ENCODE results near the gene PCBP2.
"Not testable (repeated sequence)": the region's sequence is repeated elsewhere in the genome, so short reads cannot be mapped to it uniquely, and the experiment has no call there.

PCBP2 gene

DNA sequence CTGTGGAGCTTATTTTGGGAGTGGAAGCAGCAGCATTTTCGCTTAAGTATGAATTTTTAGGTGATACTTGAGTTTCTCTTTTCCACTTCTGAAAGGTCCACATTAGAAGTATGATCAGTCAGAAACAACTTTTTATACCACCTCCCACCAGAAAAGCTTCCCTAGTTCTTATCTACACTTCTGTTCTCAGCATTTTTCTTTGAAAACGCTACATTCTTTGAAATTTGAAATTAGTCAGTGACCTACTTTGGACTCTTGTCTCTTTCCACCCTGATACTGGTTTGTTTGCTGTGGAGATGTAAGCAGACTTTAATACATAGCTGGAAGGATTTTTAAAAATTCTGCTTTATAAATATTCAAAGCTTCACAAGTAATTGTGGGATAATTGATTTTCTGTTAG is 22.2 kb downstream of the PCBP2 start:
- no peak for DNase-seq

DNA sequence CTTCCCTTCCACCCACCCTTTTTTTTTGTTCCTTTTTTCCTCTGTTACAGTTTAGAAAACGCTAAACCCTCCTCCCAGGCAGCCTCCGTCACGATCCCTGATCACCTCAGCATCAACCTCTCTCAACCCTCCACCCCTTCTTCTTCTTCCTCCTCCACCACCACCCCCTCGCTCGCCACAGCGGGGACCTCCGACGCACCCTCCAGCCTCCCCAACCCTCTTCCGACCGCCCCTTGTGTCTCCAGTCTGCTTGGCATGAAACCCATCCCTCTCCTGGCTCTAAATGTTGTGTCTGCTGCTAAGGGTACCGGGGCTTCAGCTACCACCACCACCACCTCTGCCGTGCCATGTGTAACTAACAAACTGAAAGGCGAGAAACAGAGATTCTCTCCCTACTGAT is 22.9 kb downstream of the PCBP2 start:
- no peak for DNase-seq

GRCh38 chr12:53476769-53477209 is 24.9 kb downstream of the PCBP2 start:
- no peak for DNase-seq

- no peak for DNase-seq
Measured at GRCh38 chr12:53478865-53479264, 27.0 kb downstream of the PCBP2 start.

DNA sequence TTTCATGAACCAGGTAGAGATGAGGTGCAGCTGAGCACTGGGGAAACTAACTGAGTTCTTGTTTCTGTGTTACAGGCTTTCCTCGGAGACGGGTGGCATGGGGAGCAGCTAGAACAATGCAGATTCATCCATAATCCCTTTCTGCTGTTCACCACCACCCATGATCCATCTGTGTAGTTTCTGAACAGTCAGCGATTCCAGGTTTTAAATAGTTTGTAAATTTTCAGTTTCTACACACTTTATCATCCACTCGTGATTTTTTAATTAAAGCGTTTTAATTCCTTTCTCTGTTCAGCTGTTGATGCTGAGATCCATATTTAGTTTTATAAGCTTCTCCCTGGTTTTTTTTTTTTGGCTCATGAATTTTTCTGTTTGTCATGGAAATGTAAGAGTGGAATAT is 27.4 kb downstream of the PCBP2 start:
- DNase-seq: no peak

DNA sequence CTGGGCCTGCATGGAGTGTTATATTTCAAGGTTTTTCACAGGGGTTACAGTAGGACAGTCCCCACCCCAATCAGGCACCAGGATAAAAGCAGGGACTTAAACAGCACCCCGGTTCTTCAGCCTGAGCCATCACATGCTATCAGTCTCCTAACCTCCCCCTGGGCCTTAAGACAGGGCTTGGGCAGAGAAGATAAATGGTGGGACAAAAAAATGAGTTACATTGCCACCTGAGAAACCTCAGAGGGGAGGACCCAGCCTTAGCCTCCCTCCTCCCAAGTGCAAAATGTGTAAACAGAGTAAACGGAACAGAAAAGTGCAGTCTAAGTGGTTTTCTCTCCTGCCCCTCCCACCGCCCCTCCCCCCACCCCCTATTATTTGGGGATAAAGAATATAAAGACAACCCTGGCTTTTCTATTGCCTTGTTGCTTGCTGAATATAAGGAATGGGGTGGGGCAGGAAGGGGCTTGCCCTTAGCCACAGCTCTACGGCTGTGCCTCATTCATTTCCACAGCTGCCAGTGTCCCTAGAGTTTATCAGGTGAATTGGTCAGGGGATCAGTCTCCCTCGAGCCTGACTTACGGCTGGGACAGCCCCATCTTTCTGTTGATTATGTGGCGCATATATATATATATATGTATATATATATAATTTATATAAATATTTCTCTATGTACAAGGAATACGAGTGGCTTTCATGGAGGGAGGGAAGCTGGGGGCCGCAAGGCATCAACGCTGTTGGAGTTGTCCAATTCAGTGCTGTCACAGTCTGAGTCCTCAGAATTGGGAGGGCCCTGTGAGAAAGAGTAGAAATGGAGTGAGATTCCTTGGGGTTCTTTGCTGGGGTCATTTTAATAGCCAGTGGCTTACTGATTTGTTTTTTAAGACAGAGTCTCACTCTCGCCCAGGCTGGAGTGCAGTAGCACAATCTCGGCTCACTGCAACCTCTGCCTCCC is 28.9 kb downstream of the PCBP2 start:
- no peak for DNase-seq

- not testable (repeated sequence) for DNase-seq
Measured at GRCh38 chr12:53481458-53481857, 29.6 kb downstream of the PCBP2 start.

DNA sequence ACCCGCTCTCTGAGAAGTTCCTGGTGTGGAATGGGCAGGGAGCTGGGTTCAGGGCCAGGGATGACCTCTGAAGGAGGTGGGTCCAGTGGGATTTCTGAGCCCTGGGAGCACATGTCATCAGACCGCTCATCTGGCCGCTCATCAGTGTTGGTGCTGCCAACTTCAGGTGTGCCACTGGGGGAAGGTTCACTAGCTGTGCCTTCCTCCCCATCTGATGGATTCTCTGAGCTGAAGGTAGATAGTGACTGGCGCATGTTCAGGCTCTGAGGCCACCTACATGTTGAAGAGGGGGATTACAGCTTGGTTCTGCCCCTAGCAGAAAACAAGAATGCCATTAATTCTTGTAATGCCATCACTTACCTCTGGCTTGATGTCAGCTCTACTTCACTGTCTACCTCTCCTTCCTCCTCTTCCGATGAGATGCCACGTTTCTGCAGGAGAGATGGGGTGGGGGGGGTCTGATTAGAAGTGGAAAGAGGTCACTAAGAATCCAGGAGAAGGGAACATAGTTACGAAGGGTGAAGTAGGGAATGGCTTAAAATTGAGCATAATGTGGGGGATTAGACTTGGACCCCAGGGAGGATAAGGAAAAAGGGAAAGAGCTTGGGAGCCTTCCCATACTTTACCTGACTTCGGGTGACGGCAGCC is 30.2 kb downstream of the PCBP2 start:
- no peak for DNase-seq

- no peak for DNase-seq
Measured at GRCh38 chr12:53482626-53483168, 30.8 kb downstream of the PCBP2 start.

- no peak for DNase-seq
Measured at GRCh38 chr12:53483225-53483978, 31.5 kb downstream of the PCBP2 start.

GRCh38 chr12:53483979-53484377 is 32.1 kb downstream of the PCBP2 start:
- DNase-seq: no peak

DNA sequence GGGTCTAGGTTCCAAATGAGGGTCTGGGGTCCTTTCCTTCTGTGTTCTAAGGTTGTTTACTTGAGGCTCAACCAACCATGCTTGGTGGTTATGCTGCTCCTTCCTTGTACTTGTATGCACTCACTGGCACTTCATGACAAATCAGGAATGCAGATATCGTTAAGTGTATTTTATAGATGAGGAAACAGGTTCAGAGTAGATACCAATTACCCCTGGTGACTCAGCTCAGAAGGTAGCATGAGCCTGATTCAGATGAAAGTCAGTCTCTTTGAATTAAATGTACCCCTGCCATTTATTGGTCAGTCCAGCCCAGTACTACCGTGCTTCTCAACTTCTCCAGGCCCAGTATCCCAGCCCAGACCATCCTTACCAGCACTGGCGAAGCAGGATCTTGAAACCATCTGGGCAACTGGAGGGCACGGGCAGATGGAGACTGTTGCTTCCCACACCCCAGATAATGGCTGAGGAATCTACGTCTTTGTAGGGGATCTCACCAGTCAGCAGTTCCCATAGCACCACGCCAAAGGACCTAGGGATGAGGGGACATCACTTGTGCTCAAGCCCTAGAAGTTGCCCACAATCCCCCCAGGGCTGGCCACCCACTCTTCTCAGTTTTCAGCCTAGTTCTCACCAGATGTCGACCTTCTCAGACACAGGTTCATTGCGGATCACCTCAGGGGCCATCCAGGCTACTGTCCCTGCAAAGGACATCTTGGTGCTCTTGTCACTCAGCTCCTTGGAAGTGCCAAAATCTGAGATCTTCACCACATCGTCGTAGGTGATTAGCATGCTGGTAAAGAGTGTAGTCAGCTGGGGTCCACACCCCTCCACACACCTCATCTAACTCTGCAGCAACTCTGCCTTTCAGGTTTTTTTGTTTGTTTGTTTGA is 33.0 kb downstream of the PCBP2 start:
- DNase-seq: no peak

DNA sequence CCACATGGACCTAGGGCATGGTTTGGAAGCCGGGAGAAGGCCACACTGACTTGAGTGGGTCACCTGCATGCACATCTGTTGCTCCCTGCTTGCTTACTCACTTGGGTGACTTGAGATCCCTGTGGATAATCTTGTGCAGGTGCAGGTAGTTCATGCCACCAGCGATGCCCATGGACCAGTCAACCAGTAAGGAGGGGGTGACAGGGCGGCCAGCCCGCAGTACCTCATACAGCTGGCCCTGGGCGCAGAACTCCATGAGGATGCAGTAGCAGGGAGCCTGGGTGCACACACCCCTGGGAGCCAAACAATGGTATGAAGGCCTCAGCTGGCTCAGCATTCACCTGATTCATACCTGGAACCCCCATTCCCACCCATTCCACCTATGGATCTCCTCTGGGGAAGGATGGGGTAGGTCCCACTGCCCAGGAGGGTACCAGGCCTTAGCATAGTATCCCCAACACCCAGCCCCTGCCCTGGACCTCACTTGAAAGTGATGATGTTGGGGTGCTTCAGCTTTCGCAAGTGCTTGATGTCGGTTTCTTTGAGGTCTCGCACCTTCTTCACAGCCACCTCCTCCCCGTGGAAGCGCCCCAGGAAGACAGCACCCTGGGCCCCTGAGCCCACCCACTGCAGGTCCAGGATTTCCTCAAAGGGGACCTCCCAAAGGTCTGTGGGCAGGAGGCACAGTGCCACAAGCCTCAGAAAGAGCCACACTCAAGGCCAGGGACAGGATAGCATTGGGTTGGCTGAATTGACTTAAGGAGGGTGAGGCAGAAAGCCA is 34.2 kb downstream of the PCBP2 start:
- no peak for DNase-seq

DNA sequence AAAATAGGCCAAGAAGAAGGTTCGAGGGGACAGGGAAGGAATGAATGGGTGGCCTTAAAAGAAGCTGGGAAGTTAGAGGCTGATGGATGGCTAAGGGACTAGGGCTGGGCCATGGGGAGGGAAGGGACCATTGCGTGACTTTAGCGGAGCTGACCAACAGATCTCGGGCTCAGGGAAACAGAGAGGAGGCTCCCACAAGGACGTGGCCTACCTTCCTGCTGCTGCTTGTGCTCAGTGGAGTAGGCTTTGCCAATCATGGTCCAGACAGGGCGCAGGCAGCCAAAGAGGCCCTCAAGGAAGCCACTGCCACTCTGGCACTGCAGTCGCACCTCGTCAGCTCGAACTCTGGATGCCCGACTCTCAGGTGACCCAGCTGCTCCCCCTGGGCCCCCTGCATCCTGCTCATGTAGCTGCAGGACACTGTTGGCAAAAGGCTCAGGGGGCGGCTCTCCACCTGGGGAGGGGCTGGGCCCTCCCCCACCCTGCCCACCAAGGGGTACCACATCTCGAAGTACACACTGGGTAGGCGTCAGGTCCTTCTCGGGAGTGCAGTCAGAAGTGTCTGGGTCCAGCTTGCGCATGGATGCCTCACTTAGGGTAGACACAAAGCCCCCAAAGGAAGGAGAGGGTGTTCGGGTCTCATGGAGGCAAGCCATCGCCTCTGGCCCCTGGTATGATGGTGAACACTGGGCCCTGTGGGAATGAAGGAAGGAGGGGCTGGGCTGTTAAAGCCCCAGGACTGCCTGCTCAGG is 35.0 kb downstream of the PCBP2 start:
- no peak for DNase-seq

GRCh38 chr12:53489242-53489864 is 37.5 kb downstream of the PCBP2 start:
- no peak for DNase-seq

- no peak for DNase-seq
Measured at GRCh38 chr12:53492188-53492587, 40.3 kb downstream of the PCBP2 start.

- peak; percentile 94 for DNase-seq
Measured at GRCh38 chr12:53492830-53493609, 41.1 kb downstream of the PCBP2 start.

- DNase-seq: no peak
Measured at GRCh38 chr12:53493610-53494391, 41.9 kb downstream of the PCBP2 start.

Data from COR-L47 (cell line).